HG03196 (cell line): ENCODE measurements around the gene ADRA2A.

Experiments
- ATAC-seq: cut with Tn5 transposase; IDR thresholded peaks from one replicate; pipeline ENCODE4 v1.9.1; 2021; ENCODE audit not compliant: unreplicated experiment

ADRA2A gene

DNA sequence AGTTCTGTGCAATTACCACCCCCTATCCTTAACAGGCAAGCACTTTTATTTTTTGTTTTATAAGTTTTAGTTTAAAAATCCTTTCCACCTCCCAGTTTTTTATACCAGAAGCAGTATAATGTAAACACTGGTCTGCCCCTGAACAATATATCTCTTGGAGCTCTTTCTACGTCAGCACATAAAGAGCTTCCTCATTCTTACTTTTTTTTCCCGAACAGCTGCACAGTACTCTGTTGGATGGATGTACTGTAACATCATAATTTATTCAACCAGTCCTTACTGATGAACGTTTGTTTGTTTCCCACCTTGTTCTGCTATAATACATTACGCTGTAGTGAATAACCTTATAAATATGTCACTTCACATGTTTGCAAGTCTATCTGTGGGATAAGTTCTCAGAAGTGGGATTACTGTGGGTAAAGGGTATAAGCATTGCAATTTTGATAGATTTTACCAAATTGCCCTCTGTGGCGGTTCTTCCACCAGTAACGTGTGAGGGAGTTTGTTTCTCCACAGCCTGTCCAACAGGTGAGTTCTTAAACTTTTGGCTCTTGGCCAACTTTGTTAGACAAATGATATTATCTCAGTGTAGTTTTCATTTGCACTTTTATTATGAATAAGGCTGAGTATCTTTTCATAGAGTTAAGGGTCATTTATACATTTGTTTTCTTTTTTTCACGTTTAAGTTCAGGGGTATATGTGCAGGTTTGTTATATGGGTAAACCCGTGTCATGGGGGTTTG is 32.8 kb downstream of the ADRA2A start:
- ATAC-seq: no peak

DNA sequence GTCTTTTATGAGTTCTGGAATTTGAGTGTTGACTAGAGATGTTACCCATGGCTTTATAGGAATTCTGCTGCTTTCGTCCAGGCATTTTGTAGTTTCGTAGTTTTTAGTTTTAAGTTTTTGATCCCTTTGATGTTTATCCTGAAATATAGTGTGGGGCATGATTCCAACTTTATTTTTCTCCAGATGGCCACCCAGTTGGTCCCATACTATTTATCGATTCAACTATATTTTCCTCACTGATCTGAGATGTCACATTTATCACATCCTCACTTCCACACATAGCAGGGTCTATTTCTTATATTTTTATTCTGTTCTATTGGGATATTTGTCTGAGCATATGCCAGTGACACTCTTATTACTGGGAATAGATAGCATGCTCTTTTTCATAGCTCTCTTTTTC is 33.9 kb downstream of the ADRA2A start:
- ATAC-seq: no peak

DNA sequence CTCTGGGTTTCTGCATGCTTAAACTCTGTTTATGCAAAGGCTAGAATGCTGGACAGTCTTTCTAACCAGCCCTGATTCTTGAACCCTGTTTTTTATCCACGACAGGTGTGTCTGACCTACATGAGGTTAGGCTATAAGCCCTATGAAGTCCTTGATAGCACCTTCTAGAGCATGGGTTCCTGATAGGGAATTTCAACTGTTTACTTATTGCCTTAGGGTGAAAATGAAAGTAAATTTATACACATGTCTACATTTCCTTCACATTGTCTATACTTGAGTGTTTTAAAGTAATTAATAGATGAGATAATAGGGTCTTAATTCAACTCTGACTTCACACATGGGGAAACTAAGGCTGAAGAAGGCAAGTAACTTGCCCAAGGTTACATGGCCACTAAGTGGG is 35.5 kb downstream of the ADRA2A start:
- no peak for ATAC-seq

DNA sequence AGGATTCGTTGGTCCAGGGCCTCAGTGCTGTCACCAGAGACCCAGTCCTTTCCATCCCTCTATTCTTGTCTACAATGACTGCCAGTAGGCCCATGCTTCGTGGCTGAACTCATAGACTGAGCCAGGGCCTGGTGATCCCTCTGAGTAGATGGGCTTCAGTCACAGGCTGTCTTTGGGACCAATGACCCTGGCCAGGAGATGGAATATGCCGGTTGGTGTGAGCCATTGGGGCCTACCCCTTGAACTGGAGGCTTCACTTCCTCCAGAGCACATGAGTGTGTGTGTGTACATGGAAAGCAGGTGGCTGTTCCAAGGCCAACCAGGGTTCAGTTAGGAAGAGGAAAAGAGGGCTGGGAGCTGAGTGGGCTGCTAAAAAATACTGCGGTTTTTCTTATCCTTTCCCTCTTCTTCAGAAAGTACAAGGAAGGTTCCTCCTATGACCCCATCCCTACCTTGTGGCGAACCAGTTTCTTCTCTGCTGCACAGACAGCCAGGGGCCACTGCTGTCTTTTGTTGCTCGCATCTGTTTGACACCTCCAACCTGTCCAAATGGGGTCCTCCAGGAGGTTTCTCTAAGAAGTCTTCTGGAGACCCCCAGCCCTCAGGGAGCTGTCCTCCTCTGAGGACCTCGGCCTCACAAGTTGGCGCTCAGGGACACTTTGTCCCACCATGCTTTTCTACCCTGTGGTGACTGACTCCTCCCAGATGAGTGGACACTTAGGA is 36.6 kb downstream of the ADRA2A start:
- ATAC-seq: no peak

- ATAC-seq: no peak
These were observed 37.3 kb downstream of the ADRA2A start for GRCh38 chr10:111113961-111114757.

GRCh38 chr10:111114758-111115500 is 38.1 kb downstream of the ADRA2A start:
- ATAC-seq: no peak

DNA sequence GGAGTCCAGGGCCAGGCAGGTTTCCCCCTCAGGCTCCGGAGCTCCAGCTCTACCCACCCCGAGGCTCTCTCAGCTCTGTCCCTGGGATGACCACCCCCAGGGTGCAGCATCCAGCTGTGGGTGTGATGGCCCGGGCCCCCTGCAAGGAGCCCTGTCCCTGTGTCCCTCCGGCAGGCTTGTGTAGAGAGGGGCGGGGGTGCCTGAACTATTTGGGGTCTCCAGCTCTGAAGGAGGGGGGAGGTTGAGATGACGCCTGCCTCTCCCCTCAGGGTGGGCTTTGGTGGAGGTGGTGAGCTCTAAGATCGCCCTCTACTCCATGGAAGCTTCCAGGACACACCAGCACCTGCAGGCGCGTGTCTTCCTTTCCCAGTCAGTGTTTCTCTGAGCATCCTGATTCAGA is 39.4 kb downstream of the ADRA2A start:
- no peak for ATAC-seq

DNA sequence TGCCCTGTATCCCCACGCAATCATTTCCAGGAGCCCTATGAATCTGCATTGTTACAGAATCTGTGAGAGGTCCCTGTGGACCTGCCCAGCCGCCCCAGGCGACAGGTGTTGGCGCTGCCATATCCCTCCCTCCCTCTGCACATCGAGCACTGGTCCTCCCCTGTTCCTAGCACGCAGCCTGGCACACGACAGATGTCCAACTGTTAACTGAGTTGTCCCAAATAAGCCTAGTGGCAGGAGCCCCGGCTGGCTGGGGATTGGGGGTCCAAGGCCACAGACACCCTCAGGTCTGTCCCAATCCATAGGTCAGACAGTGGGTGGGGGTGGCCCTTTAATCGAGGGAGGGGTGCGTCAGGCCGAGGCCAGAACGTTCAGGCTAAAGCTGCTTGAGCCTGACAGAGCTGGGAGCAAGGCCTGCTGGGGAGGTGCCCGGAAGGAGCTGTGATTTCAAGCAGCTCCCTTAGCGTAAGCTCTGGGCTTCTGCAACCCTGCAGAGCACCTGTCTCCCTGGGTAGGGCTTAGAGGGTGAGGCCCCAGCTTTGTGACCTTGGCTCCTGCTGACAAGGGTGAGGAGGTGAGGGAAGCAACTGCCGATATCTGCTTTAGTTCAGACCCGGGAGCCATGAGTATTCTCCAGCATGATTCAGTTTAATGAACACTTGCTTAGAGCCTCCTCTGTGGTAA is 40.1 kb downstream of the ADRA2A start:
- ATAC-seq: no peak

DNA sequence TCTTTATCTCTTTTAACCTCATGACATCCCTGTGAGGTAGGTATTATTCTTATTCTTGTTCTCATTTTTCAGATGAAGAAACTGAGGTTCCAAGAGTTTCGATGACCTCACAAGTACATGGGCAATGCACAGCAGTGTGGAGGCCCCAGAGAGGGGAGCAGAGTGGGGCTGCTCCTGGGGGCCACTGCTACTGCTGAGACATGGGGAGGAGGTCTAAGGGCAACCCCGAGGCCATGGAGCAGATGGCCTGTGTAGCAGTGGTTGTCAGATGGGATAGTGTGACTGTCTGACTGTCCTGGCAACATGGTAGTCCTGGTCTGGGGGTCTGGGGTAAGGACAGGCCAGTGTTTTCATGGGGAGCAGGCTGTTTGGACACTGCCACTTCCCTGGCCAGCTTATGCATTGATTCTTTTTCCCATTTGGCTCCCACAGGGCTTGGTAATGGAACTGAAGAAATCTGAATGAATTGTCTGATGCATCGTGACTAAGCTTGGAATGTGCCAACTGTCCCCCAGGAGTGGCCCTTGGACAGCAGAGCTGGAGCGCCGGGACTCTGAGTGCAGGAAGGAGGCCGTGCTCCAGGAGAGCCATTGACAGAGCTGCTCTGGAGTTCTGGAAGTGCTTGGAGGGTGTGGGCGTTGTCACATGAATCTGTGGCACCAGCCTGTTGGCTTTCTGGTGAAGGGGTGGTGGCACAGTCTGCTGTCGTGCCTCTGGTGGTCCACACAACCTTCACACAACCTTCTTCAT is 40.9 kb downstream of the ADRA2A start:
- no peak for ATAC-seq

GRCh38 chr10:111118758-111119157 is 41.9 kb downstream of the ADRA2A start:
- no peak for ATAC-seq

GRCh38 chr10:111119637-111120036 is 42.8 kb downstream of the ADRA2A start:
- no peak for ATAC-seq

- no peak for ATAC-seq
These were observed 45.3 kb downstream of the ADRA2A start for GRCh38 chr10:111122127-111122526.

GRCh38 chr10:111123883-111124282 is 47.1 kb downstream of the ADRA2A start:
- no peak for ATAC-seq

DNA sequence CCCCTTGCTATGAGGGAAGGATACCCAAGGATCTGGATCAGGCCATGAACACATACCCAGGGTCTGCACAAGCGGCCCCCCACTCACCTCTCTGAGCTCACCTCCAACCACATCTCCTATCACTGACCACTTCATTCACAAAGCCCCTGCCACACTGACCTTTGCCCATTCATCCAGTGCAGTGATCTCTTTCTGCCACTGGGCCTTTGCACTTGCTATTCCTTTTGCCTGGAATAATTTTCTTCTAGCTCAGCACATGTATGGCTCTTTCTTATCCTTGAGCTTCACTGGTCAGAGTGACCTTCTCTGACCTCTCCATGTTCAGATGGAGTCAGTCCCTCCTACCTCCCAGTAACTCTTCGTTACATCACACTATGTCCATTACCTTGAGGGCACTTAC is 48.3 kb downstream of the ADRA2A start:
- ATAC-seq: no peak

GRCh38 chr10:111126077-111126476 is 49.2 kb downstream of the ADRA2A start:
- no peak for ATAC-seq

DNA sequence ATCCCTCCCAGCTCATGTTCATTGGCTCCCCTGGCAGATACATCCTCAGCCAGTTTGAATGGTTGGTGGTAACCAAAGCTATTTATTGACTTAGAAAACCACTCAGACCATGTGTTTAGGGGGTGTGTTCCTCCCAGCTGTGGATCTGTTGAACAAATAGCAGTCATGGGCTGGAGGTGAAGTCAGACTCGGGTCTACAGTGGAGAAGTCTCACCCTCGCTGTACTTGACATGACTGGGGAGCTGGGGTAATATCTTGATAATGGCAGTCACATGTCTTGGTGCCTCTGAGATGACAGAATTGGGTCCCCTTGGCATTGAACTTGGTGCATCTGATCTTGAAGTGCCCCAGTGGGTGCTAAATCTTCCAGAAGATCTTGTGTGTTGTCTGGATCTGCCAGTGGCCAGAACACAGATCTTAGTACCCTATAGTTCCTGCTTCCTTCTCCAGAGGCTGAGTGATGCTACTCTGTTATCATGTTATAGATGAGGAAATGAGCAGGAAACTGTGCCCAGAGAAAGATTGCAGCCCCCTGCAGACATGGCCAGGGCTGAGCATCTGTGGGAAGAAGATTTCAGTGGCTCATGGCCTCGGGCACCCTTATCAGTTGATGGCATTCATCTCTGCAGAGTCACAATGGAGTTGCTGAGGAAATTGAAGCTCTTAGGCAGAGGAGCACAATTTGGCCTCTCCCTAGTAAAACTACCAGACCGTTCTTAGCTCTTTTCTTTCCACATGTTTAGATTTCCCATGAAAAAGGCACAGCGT is 50.4 kb downstream of the ADRA2A start:
- no peak for ATAC-seq

- no peak for ATAC-seq
These were observed 51.7 kb downstream of the ADRA2A start for GRCh38 chr10:111128331-111129180.

GRCh38 chr10:111129363-111129762 is 52.5 kb downstream of the ADRA2A start:
- ATAC-seq: no peak
